ENCODE data around the gene A2ML1. TPM values are rescaled to one million over a fixed set of nuclear protein-coding genes. Genes with fewer than 3 reads are reported as not detected.

A2ML1 gene
- not detected for polyA plus RNA-seq (2013, experiment 1 of 2)
- polyA plus RNA-seq (2013, experiment 2 of 2): not detected

DNA sequence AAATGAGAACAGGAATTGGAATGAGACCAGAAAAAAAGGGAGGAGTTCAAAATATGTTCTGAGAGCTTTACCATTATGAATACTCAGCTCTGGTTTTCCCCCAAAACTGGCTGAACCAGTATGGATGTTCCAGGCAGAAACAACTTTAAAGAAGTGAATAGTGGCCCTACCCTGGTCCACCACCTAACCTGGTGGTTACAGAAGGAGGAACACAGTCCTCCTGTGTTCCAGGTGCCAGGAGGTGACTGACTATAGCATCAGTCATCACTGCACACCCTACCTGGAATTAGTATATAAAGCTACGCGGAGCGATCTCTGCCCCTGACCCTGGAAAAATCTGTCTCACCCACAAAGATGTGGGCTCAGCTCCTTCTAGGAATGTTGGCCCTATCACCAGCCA lies at the start of gene A2ML1:
A2ML1 (plus strand) TSS at position 324 of the 400 bp plus-strand sequence; CDS start at position 355, 31 bp downstream.
- H3K23ac ChIP-seq (ENCODE audit: low read length in 2 of 2): no peak within 1 kb of the TSS
- H3K4ac ChIP-seq (ENCODE audit: low read depth in 1 of 2, low read length in 2 of 2): no peak within 1 kb of the TSS
- no peak within 1 kb of the TSS for H2AK5ac ChIP-seq (ENCODE audit: low read length, severe bottlenecking)
- H2BK15ac ChIP-seq (ENCODE audit: low read depth, poor library complexity, severe bottlenecking): no peak within 1 kb of the TSS
- WGBS: 100% methylated on average over 3 of the region's 3 CpGs
- H4K8ac ChIP-seq (ENCODE audit: low read length): no peak within 1 kb of the TSS
- H2BK5ac ChIP-seq (ENCODE audit: low read depth, low read length, poor library complexity, severe bottlenecking): no peak within 1 kb of the TSS
- H3K27me3 ChIP-seq (ENCODE audit: control insufficient read depth in 1 of 2, insufficient read depth in 1 of 2, low read length in 2 of 2): no peaks in the 10 kb centered on the region
- H3K14ac ChIP-seq (ENCODE audit: low read length in 2 of 2): peak within 1 kb of the TSS in 1 of 2 experiments; percentile 74
- DNase-seq: no peak
- no peak within 1 kb of the TSS for H3K4me2 ChIP-seq (ENCODE audit: low read length, poor library complexity, severe bottlenecking)
- H3K9me3 ChIP-seq (ENCODE audit: control insufficient read depth, low read length): peaks cover 2% of the 10 kb centered on the region
- H3K4me3 ChIP-seq (ENCODE audit: insufficient read depth in 1 of 2, low read depth in 1 of 2, low read length in 2 of 2): no peak within 1 kb of the TSS
- no peak within 1 kb of the TSS for H2BK12ac ChIP-seq (ENCODE audit: low read length in 2 of 2)
- H3K27ac ChIP-seq (ENCODE audit: low read length, poor library complexity, severe bottlenecking): no peak within 1 kb of the TSS
- no peaks in the 10 kb centered on the region for H3K36me3 ChIP-seq (ENCODE audit: control insufficient read depth in 1 of 2, insufficient read depth in 2 of 2, low read depth in 1 of 2, low read length in 2 of 2)
- no peaks in the 10 kb centered on the region for H3K79me1 ChIP-seq (replicated peaks; ENCODE audit: low read length, poor library complexity, severe bottlenecking)
- H3K18ac ChIP-seq (ENCODE audit: low read depth in 1 of 2, low read length in 2 of 2): no peak within 1 kb of the TSS
- H4K91ac ChIP-seq (ENCODE audit: low read length): no peak within 1 kb of the TSS
- H3K9ac ChIP-seq (ENCODE audit: low read length): no peak within 1 kb of the TSS
- H2AFZ ChIP-seq (ENCODE audit: low read depth, low read length): no peak within 1 kb of the TSS
- H2BK120ac ChIP-seq (ENCODE audit: low read depth, low read length): no peak within 1 kb of the TSS
- no peaks in the 10 kb centered on the region for H3K4me1 ChIP-seq (ENCODE audit: control insufficient read depth, insufficient read depth, low read depth, low read length)

DNA sequence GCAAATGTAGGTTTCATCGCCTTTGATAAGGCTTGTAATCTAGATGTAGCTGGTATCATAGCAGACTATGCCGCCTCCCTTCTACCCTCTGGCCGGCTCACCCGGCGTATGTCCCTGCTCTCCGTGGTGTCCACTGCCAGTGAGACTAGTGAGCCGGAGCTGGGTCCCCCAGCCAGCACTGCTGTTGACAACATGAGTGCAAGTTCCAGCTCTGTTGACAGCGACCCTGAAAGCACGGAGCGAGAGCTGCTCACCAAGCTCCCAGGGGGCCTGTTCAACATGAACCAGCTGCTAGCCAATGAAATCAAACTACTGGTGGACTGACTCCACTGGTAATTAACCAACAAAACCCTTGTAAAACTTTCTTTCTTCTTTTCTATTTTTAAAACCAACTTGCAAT lies 49.0 kb upstream of the A2ML1 start:
- H3K27me3 ChIP-seq (ENCODE audit: control insufficient read depth in 1 of 2, insufficient read depth in 1 of 2, low read length in 2 of 2): no peaks in the 10 kb centered on the region
- no peak overlapping the region for H3K9ac ChIP-seq (ENCODE audit: low read length)
- H3K27ac ChIP-seq (ENCODE audit: low read length, poor library complexity, severe bottlenecking): no peak overlapping the region
- H2AFZ ChIP-seq (ENCODE audit: low read depth, low read length): no peak overlapping the region
- peaks cover 5 to 18% of the 10 kb centered on the region in 2 experiments for H3K36me3 ChIP-seq (ENCODE audit: control insufficient read depth in 1 of 2, insufficient read depth in 2 of 2, low read depth in 1 of 2, low read length in 2 of 2)
- no peak overlapping the region for H2BK15ac ChIP-seq (ENCODE audit: low read depth, poor library complexity, severe bottlenecking)
- no peak overlapping the region for H2BK120ac ChIP-seq (ENCODE audit: low read depth, low read length)
- no peak overlapping the region for H2AK5ac ChIP-seq (ENCODE audit: low read length, severe bottlenecking)
- H3K79me1 ChIP-seq (replicated peaks; ENCODE audit: low read length, poor library complexity, severe bottlenecking): peaks cover 10% of the 10 kb centered on the region
- H3K4me3 ChIP-seq (ENCODE audit: insufficient read depth in 1 of 2, low read depth in 1 of 2, low read length in 2 of 2): no peak overlapping the region
- H3K14ac ChIP-seq (ENCODE audit: low read length in 2 of 2): no peak overlapping the region
- no peak overlapping the region for H2BK5ac ChIP-seq (ENCODE audit: low read depth, low read length, poor library complexity, severe bottlenecking)
- no peak overlapping the region for H3K18ac ChIP-seq (ENCODE audit: low read depth in 1 of 2, low read length in 2 of 2)
- no peak overlapping the region for H3K23ac ChIP-seq (ENCODE audit: low read length in 2 of 2)
- WGBS: 91% methylated on average over 10 of the region's 10 CpGs
- H4K91ac ChIP-seq (ENCODE audit: low read length): no peak overlapping the region
- H3K4ac ChIP-seq (ENCODE audit: low read depth in 1 of 2, low read length in 2 of 2): no peak overlapping the region
- no peak overlapping the region for H4K8ac ChIP-seq (ENCODE audit: low read length)
- no peak for DNase-seq
- no peak overlapping the region for H3K4me2 ChIP-seq (ENCODE audit: low read length, poor library complexity, severe bottlenecking)
- peaks cover 3% of the 10 kb centered on the region for H3K4me1 ChIP-seq (ENCODE audit: control insufficient read depth, insufficient read depth, low read depth, low read length)
- H3K9me3 ChIP-seq (ENCODE audit: control insufficient read depth, low read length): no peaks in the 10 kb centered on the region
- no peak overlapping the region for H2BK12ac ChIP-seq (ENCODE audit: low read length in 2 of 2)

DNA sequence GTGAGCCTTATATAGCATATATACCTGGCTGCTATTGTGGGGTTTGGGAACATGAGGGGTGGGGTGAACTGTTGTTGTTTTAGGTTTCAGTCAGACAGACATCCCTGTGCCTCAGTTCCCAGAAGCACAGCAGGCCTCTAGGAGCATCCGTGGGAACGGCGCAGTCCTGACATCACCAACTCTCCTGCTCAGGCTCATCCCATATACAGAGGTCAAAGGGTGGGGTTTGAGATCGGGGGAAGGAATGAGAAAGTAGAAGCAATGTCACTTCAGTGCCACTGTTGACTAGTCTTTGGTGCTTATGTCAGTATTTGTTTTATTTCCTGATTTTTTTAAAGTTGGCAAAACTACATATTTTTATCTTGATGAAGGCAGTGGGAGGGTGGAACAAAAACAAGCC lies 43.1 kb upstream of the A2ML1 start:
- Histone ChIP-seq H2BK15ac (ENCODE audit: low read depth, poor library complexity, severe bottlenecking) (no peak overlapping the region), H3K79me1 (replicated peaks; ENCODE audit: low read length, poor library complexity, severe bottlenecking) (peaks cover 7% of the 10 kb centered on the region), H3K14ac (ENCODE audit: low read length in 2 of 2) (no peak overlapping the region), H3K36me3 (ENCODE audit: control insufficient read depth in 1 of 2, insufficient read depth in 2 of 2, low read depth in 1 of 2, low read length in 2 of 2) (peaks cover 11 to 12% of the 10 kb centered on the region in 2 experiments), H3K9ac (ENCODE audit: low read length) (no peak overlapping the region), H3K4me3 (ENCODE audit: insufficient read depth in 1 of 2, low read depth in 1 of 2, low read length in 2 of 2) (no peak overlapping the region), H2AK5ac (ENCODE audit: low read length, severe bottlenecking) (no peak overlapping the region), H3K18ac (ENCODE audit: low read depth in 1 of 2, low read length in 2 of 2) (no peak overlapping the region), H2AFZ (ENCODE audit: low read depth, low read length) (no peak overlapping the region), H2BK12ac (ENCODE audit: low read length in 2 of 2) (peak overlapping the region in 1 of 2 experiments; percentile 18), H3K23ac (ENCODE audit: low read length in 2 of 2) (no peak overlapping the region), H3K27me3 (ENCODE audit: control insufficient read depth in 1 of 2, insufficient read depth in 1 of 2, low read length in 2 of 2) (no peaks in the 10 kb centered on the region), H4K91ac (ENCODE audit: low read length) (no peak overlapping the region), H3K4ac (ENCODE audit: low read depth in 1 of 2, low read length in 2 of 2) (no peak overlapping the region), H3K4me1 (ENCODE audit: control insufficient read depth, insufficient read depth, low read depth, low read length) (peaks cover 2% of the 10 kb centered on the region), H3K27ac (ENCODE audit: low read length, poor library complexity, severe bottlenecking) (no peak overlapping the region), H2BK120ac (ENCODE audit: low read depth, low read length) (no peak overlapping the region), H3K9me3 (ENCODE audit: control insufficient read depth, low read length) (no peaks in the 10 kb centered on the region), H2BK5ac (ENCODE audit: low read depth, low read length, poor library complexity, severe bottlenecking) (no peak overlapping the region), H3K4me2 (ENCODE audit: low read length, poor library complexity, severe bottlenecking) (no peak overlapping the region), H4K8ac (ENCODE audit: low read length) (no peak overlapping the region)
- no peak for DNase-seq
- 97% methylated on average over 4 of the region's 4 CpGs for WGBS

DNA sequence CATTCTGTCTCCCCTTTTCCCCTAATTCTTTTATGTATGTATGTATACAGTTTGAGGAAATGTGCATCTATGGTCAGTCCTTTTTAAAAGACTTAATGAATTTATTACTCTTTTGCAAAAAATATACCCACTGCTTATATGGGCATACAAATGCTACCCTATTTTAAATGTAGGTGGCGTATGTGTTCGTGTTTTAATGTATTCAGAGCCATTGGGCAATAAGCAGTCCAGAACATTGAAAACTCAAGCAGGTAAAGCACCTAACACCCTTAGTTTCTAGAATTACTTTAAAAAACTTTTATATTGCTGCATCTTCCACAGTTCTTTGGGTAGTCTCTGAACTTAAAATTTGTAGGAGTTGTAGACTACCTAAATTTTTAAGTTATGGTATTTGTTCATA lies 42.6 kb upstream of the A2ML1 start:
- Histone ChIP-seq H3K4me3 (ENCODE audit: insufficient read depth in 1 of 2, low read depth in 1 of 2, low read length in 2 of 2) (no peak overlapping the region), H3K27me3 (ENCODE audit: control insufficient read depth in 1 of 2, insufficient read depth in 1 of 2, low read length in 2 of 2) (no peaks in the 10 kb centered on the region), H3K23ac (ENCODE audit: low read length in 2 of 2) (no peak overlapping the region), H2BK15ac (ENCODE audit: low read depth, poor library complexity, severe bottlenecking) (no peak overlapping the region), H4K91ac (ENCODE audit: low read length) (no peak overlapping the region), H3K36me3 (ENCODE audit: control insufficient read depth in 1 of 2, insufficient read depth in 2 of 2, low read depth in 1 of 2, low read length in 2 of 2) (peaks cover 9 to 12% of the 10 kb centered on the region in 2 experiments), H3K4ac (ENCODE audit: low read depth in 1 of 2, low read length in 2 of 2) (no peak overlapping the region), H2BK120ac (ENCODE audit: low read depth, low read length) (no peak overlapping the region), H3K79me1 (replicated peaks; ENCODE audit: low read length, poor library complexity, severe bottlenecking) (peaks cover 7% of the 10 kb centered on the region), H3K4me1 (ENCODE audit: control insufficient read depth, insufficient read depth, low read depth, low read length) (peaks cover 2% of the 10 kb centered on the region), H2BK12ac (ENCODE audit: low read length in 2 of 2) (no peak overlapping the region), H2AK5ac (ENCODE audit: low read length, severe bottlenecking) (no peak overlapping the region), H3K4me2 (ENCODE audit: low read length, poor library complexity, severe bottlenecking) (no peak overlapping the region), H2BK5ac (ENCODE audit: low read depth, low read length, poor library complexity, severe bottlenecking) (no peak overlapping the region), H3K9ac (ENCODE audit: low read length) (no peak overlapping the region), H3K9me3 (ENCODE audit: control insufficient read depth, low read length) (no peaks in the 10 kb centered on the region), H2AFZ (ENCODE audit: low read depth, low read length) (no peak overlapping the region), H3K14ac (ENCODE audit: low read length in 2 of 2) (no peak overlapping the region), H4K8ac (ENCODE audit: low read length) (no peak overlapping the region), H3K18ac (ENCODE audit: low read depth in 1 of 2, low read length in 2 of 2) (no peak overlapping the region), H3K27ac (ENCODE audit: low read length, poor library complexity, severe bottlenecking) (no peak overlapping the region)
- no CpG with 5 or more reads among the region's 2 CpGs for WGBS
- DNase-seq: no peak
